Gastrocnemius medialis (tissue), 4 donors: ENCODE measurements around the gene CST3. TPM values are rescaled to one million over a fixed set of nuclear protein-coding genes. Genes with fewer than 3 reads are reported as not detected.

ENCODE experiments used
- ATAC-seq, 2 donors: fragments of 150-250 bp; one replicate each; pipeline ENCODE4 v1.9.1; 2016
- DNase-seq, 2 donors: peaks; one replicate each; pipeline ENCODE4 v3.0.0-alpha.2; 2019
- H3K27ac ChIP-seq, 4 donors: fragments of 200-600 bp; sonication (generic); 1 replicate in 1 of 4; 2 replicates in 3 of 4; pipeline ENCODE4 v1.5.1; 2016 to 2018; ENCODE audit warnings: mild to moderate bottlenecking in 2 of 4, moderate library complexity in 1 of 4
- H3K27me3 ChIP-seq, 3 donors: fragments of 200-600 bp; sonication (generic) in 2 of 3; 1 replicate in 1 of 3; 2 replicates in 2 of 3; pipeline versions ENCODE4 v1.5.1 to v1.6.0; 2016 to 2019; ENCODE audit warnings: mild to moderate bottlenecking in 1 of 3, moderate library complexity in 1 of 3
- H3K36me3 ChIP-seq, 2 donors: fragments of 200-600 bp; sonication (generic) in 1 of 2; one replicate each; pipeline ENCODE4 v1.5.1; 2017 to 2018
- H3K4me1 ChIP-seq, 2 donors: fragments of 200-600 bp; sonication (generic) in 1 of 2; one replicate each; pipeline ENCODE4 v1.5.1; 2016 to 2017; ENCODE audit warnings: mild to moderate bottlenecking in 2 of 2
- H3K4me3 ChIP-seq, 4 donors: fragments of 200-600 bp; sonication (generic) in 3 of 4; 1 replicate in 1 of 4; 2 replicates in 3 of 4; pipeline ENCODE4 v1.5.1; 2016 to 2019; ENCODE audit warnings: mild to moderate bottlenecking in 2 of 4
- H3K9me3 ChIP-seq, 3 donors: fragments of 200-600 bp; sonication (generic) in 2 of 3; 1 replicate in 1 of 3; 2 replicates in 2 of 3; pipeline ENCODE4 v1.5.1; 2016 to 2019
- POLR2A ChIP-seq, 2 donors: fragments of 450-650 bp; IDR thresholded peaks; one replicate each; pipeline ENCODE4 v1.6.1; 2017; ENCODE audit warnings: antibody characterized with exemption in 2 of 2, mild to moderate bottlenecking in 2 of 2, moderate library complexity in 2 of 2
- in situ Hi-C, 4 donors: fragments of 200-750 bp; cut with MboI; loops; one replicate each; pipeline versions ENCODE4 v1.15.0 to v1.8.0; 2017; ENCODE audit warnings: low sequenced_read_pairs in 4 of 4
- intact Hi-C: fragments of 100-400 bp; cut with DNase I; formaldehyde crosslinking; loops from one replicate; pipeline ENCODE4 v1.15.1; 2023; ENCODE audit warnings: low total_unique reads
- total RNA-seq, 4 donors: library from RNA; depleted of rRNA; stranded (reverse); fragments of >200 nt; gene quantifications; one replicate each; pipeline versions ENCODE4 v1.1.0 to v1.2.3, GENCODE V29; 2016
- TF ChIP-seq, protein P1 (sequence below), 5 experiments: fragments of 450-650 bp in 3 of 5; fragments of 200-600 bp in 2 of 5; sonication (generic) in 2 of 5; IDR thresholded peaks in 4 of 5; conservative IDR thresholded peaks in 1 of 5; 1 replicate in 4 of 5; 2 replicates in 1 of 5; pipeline ENCODE4 v1.5.1; 2016 to 2019; ENCODE audit warnings: antibody characterized with exemption in 5 of 5, mild to moderate bottlenecking in 3 of 5, moderate library complexity in 3 of 5

The CST3 gene
- total RNA-seq, 4 donors from 2014 or later, result 461 to 1,821 (median 697) TPM

DNA sequence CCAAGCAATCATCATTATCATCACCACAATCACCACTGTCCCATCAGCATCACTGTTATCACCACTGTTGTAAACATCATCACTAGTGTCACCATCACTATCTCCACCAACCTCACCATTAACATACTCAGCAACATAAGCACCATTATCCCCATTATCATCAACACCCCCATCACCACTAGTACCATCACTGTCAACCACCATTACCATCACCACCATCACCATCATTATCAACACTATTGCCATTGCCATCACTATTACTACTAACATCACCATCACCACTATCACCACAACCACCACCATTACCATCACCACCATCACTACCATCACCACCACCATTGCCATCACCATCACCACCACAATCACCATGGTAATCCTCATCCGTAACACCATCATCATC, 31.6 kb upstream of the CST3 start:
- TF ChIP-seq POLR2A (IDR thresholded peaks at IDR 0.05), result no peak
- TF ChIP-seq, protein P1, sequence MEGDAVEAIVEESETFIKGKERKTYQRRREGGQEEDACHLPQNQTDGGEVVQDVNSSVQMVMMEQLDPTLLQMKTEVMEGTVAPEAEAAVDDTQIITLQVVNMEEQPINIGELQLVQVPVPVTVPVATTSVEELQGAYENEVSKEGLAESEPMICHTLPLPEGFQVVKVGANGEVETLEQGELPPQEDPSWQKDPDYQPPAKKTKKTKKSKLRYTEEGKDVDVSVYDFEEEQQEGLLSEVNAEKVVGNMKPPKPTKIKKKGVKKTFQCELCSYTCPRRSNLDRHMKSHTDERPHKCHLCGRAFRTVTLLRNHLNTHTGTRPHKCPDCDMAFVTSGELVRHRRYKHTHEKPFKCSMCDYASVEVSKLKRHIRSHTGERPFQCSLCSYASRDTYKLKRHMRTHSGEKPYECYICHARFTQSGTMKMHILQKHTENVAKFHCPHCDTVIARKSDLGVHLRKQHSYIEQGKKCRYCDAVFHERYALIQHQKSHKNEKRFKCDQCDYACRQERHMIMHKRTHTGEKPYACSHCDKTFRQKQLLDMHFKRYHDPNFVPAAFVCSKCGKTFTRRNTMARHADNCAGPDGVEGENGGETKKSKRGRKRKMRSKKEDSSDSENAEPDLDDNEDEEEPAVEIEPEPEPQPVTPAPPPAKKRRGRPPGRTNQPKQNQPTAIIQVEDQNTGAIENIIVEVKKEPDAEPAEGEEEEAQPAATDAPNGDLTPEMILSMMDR (IDR thresholded peaks at IDR 0.05 in 4 of 5, conservative IDR thresholded peaks at IDR 0.05 in 1 of 5), result no peak
- H3K9me3 ChIP-seq, result no peaks in the 10 kb centered on the region
- in situ Hi-C loops, result loop anchor here in 2 of 4 donors (5.0 kb wide), 1 partner anchor 328 kb away; no protein-coding TSS in a partner anchor
- DNase-seq, result no peak
- no peak overlapping the region for H3K27ac ChIP-seq
- H3K4me1 ChIP-seq, result no peaks in the 10 kb centered on the region
- no peak overlapping the region for H3K4me3 ChIP-seq
- intact Hi-C loops, result loop anchor here (2.0 to 5.0 kb wide), 2 partner anchors 227 to 315 kb away; no protein-coding TSS in a partner anchor
- ATAC-seq, result no peak
- no peaks in the 10 kb centered on the region for H3K36me3 ChIP-seq
- no peaks in the 10 kb centered on the region for H3K27me3 ChIP-seq

DNA sequence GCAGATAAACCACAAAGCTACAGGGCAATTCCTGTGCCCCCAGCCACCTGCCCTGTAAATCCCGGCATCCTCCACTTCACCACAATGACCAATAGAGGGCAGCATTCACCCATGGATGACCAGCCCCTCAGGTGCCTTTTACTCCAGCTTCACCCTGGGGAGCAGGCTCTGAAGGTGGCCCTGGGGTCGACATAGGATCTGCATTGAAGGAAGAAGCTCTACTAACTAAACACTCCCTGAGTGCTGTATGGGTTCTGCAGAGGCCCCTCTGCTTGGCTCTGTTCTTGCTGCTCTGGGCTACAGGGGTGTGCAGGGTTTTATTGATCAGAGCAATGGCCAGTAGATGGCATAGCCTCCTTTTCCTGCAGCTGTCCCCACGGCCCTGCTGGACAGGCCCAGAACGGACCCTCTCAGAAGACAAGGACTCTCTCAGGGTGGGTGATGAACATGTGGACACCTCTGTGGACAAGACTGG, 30.8 kb upstream of the CST3 start:
- Histone ChIP-seq H3K27ac (no peak overlapping the region), H3K36me3 (no peaks in the 10 kb centered on the region), H3K4me1 (no peaks in the 10 kb centered on the region), H3K4me3 (no peak overlapping the region), H3K27me3 (no peaks in the 10 kb centered on the region), H3K9me3 (no peaks in the 10 kb centered on the region)
- TF ChIP-seq, protein P1 (IDR thresholded peaks at IDR 0.05 in 4 of 5, conservative IDR thresholded peaks at IDR 0.05 in 1 of 5), result peak; percentile 70 to 89 (median 84)
- no peak for TF ChIP-seq POLR2A (IDR thresholded peaks at IDR 0.05)
- peak; percentile 85 to 87 for ATAC-seq
- DNase-seq, result peak in 1 of 2 donors; percentile 56
- intact Hi-C loops, result loop anchor here (1.0 to 5.0 kb wide), 3 partner anchors 226 to 328 kb away; no protein-coding TSS in a partner anchor
- in situ Hi-C loops, result loop anchor here in 2 of 4 donors (5.0 kb wide), 1 partner anchor 329 kb away; no protein-coding TSS in a partner anchor

DNA sequence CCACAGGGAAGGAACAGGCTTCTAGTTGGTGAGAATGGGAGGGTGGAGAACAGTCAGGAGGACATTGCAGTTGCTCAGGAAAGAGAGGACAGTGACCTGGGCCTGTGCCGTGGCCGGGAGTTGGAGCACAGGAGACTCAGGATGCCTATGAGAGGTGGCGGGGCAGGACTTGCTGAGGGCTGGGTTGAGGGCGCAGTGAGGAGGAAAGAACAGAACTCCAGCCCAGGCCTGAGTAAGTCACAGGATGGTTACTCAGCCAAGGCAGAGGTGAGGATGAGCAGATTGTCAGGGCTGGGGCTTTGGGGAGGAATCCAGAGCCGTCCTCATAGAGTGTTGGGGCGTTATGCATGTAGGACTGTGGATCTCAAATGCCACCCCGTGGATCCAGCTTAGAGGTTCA, 29.9 kb upstream of the CST3 start:
- no peak overlapping the region for H3K4me3 ChIP-seq
- H3K27me3 ChIP-seq, result no peaks in the 10 kb centered on the region
- intact Hi-C loops (loop anchor here (1.0 to 5.0 kb wide), 3 partner anchors 225 to 329 kb away; no protein-coding TSS in a partner anchor), in situ Hi-C loops (loop anchor here in 2 of 4 donors (5.0 kb wide), 1 partner anchor 330 kb away; no protein-coding TSS in a partner anchor)
- no peak for ATAC-seq
- TF ChIP-seq, protein P1 (IDR thresholded peaks at IDR 0.05 in 4 of 5, conservative IDR thresholded peaks at IDR 0.05 in 1 of 5), result no peak
- TF ChIP-seq POLR2A (IDR thresholded peaks at IDR 0.05), result no peak
- no peak for DNase-seq
- H3K27ac ChIP-seq, result no peak overlapping the region
- no peaks in the 10 kb centered on the region for H3K4me1 ChIP-seq
- no peaks in the 10 kb centered on the region for H3K9me3 ChIP-seq
- no peaks in the 10 kb centered on the region for H3K36me3 ChIP-seq

DNA sequence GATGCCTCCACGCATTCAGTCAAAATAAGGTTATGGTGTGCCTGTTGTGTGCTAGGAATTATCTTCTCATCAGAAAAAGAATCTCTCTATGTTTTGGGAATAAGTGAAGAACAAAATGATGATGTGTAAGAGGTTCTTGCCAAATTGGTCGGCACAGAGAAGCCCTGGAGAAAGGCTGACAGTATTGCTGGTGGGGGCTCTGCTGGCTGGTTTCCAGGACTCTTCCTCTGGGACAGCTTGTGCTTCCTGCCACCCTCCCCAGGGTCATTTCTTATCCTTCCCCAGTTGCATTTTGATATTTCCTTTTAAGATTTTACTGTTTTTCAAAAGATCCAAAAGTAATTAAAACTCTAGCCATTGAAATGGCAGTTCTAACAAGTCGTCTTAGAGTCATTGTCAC, 28.9 kb upstream of the CST3 start:
- H3K4me1 ChIP-seq, result no peaks in the 10 kb centered on the region
- no peak for TF ChIP-seq POLR2A (IDR thresholded peaks at IDR 0.05)
- TF ChIP-seq, protein P1 (IDR thresholded peaks at IDR 0.05 in 4 of 5, conservative IDR thresholded peaks at IDR 0.05 in 1 of 5), result no peak
- ATAC-seq (no peak), DNase-seq (no peak)
- H3K4me3 ChIP-seq, result no peak overlapping the region
- no peaks in the 10 kb centered on the region for H3K27me3 ChIP-seq
- no peaks in the 10 kb centered on the region for H3K9me3 ChIP-seq
- H3K27ac ChIP-seq, result peak overlapping the region in 2 of 4 donors; percentile 30 to 42
- in situ Hi-C loops, result loop anchor here in 2 of 4 donors (5.0 kb wide), 1 partner anchor 331 kb away; no protein-coding TSS in a partner anchor
- no peaks in the 10 kb centered on the region for H3K36me3 ChIP-seq
- intact Hi-C loops, result loop anchor here (5.0 kb wide), 1 partner anchor 224 kb away; no protein-coding TSS in a partner anchor
